Sigmoid colon (tissue), 3 donors: ENCODE data around the gene FAM120AOS.

Source experiments
- CTCF ChIP-seq, 4 experiments: fragments of 450-650 bp in 3 of 4; fragments of 200-600 bp in 1 of 4; IDR thresholded peaks; one replicate each; pipeline ENCODE4 v1.5.1; 2016 to 2019; ENCODE audit warnings: antibody characterized with exemption in 4 of 4, mild to moderate bottlenecking in 3 of 4, moderate library complexity in 2 of 4
- POLR2A ChIP-seq, 2 donors: fragments of 450-650 bp; IDR thresholded peaks; one replicate each; pipeline ENCODE4 v1.6.1; 2016; ENCODE audit warnings: antibody characterized with exemption in 2 of 2, mild to moderate bottlenecking in 2 of 2, moderate library complexity in 2 of 2

GRCh38 chr9:93473411-93473810, 20.0 kb upstream of the FAM120AOS start:
- TF ChIP-seq CTCF (IDR thresholded peaks at IDR 0.05) (no peak), POLR2A (IDR thresholded peaks at IDR 0.05) (no peak)
